Esophagus squamous epithelium (tissue), 5 donors: ENCODE results near the gene BMPR1B. TPM values are rescaled to one million over a fixed set of nuclear protein-coding genes. Genes with fewer than 3 reads are reported as not detected.

Source experiments
- DNase-seq: peaks from one replicate; lab custom pipeline; 2025; lab: John Stamatoyannopoulos, UW
- H3K27ac ChIP-seq, 4 donors: fragments of 200-600 bp; sonication (generic); one replicate each; pipeline ENCODE4 v1.5.1; 2016 to 2019; ENCODE audit warnings: mild to moderate bottlenecking in 1 of 4
- H3K27me3 ChIP-seq, 4 donors: fragments of 200-600 bp; sonication (generic); 1 replicate in 3 of 4; 2 replicates in 1 of 4; pipeline versions ENCODE4 v1.5.1 to v1.6.0; 2017 to 2021; ENCODE audit warnings: antibody characterized with exemption in 1 of 4
- H3K36me3 ChIP-seq, 3 donors: fragments of 200-600 bp; sonication (generic); one replicate each; pipeline ENCODE4 v1.5.1; 2016 to 2019
- H3K4me1 ChIP-seq, 3 donors: fragments of 200-600 bp; sonication (generic); one replicate each; pipeline ENCODE4 v1.5.1; 2017 to 2019
- H3K4me3 ChIP-seq, 4 donors: fragments of 200-600 bp; sonication (generic); 1 replicate in 3 of 4; 2 replicates in 1 of 4; pipeline ENCODE4 v1.5.1; 2016 to 2019; ENCODE audit warnings: mild to moderate bottlenecking in 2 of 4, moderate library complexity in 1 of 4
- H3K9me3 ChIP-seq, 3 donors: fragments of 200-600 bp; sonication (generic); one replicate each; pipeline ENCODE4 v1.5.1; 2016 to 2019
- POLR2A ChIP-seq, 4 donors: fragments of 450-650 bp; IDR thresholded peaks; one replicate each; pipeline ENCODE4 v1.6.1; 2017; ENCODE audit warnings: antibody characterized with exemption in 4 of 4, mild to moderate bottlenecking in 4 of 4, moderate library complexity in 3 of 4
- WGBS, 2 donors: methylation state at CpG; one replicate each; pipeline ENCODE4 v1.1.5; 2018; 5-methylcytosine and 5-hydroxymethylcytosine counted together
- intact Hi-C: fragments of 100-400 bp; cut with DNase I; formaldehyde crosslinking; loops from one replicate; pipeline ENCODE4 v1.15.0; 2022
- total RNA-seq, 4 donors: library from RNA; depleted of rRNA; stranded (reverse); fragments of >200 nt; gene quantifications; one replicate each; pipeline ENCODE4 v1.1.0, GENCODE V29; 2016
- TF ChIP-seq, protein P1 (sequence below), 6 experiments: fragments of 450-650 bp in 4 of 6; fragments of 200-600 bp in 2 of 6; sonication (generic) in 2 of 6; IDR thresholded peaks; one replicate each; pipeline ENCODE4 v1.5.1; 2016 to 2019; ENCODE audit warnings: antibody characterized with exemption in 6 of 6, mild to moderate bottlenecking in 4 of 6, moderate library complexity in 4 of 6
- donor health status: DM: yes; HTN: yes; CAD: no.

The BMPR1B gene
- total RNA-seq, 4 donors from 2014 or later: 0.09 to 0.66 (median 0.38) TPM; not detected in 1

DNA sequence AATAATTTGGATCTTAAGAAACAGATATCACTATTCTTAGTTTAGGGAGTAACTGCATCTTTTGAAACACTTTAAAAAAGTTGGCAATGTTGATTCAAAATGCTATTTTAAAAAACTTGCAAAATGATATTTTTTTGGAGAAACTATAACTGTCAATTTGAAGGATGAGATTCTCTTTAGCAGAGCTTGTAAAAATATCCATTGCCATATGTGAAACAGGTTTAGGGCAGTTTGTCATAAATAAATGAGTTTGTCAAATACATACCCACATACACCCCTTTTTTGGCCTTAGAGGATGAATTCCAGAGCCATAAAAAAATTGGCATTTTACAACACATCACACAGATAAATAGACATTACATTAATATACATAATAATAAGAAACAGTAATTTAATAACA lies 174.6 kb downstream of the BMPR1B start:
- TF ChIP-seq POLR2A (IDR thresholded peaks at IDR 0.05): no peak
- TF ChIP-seq, protein P1, sequence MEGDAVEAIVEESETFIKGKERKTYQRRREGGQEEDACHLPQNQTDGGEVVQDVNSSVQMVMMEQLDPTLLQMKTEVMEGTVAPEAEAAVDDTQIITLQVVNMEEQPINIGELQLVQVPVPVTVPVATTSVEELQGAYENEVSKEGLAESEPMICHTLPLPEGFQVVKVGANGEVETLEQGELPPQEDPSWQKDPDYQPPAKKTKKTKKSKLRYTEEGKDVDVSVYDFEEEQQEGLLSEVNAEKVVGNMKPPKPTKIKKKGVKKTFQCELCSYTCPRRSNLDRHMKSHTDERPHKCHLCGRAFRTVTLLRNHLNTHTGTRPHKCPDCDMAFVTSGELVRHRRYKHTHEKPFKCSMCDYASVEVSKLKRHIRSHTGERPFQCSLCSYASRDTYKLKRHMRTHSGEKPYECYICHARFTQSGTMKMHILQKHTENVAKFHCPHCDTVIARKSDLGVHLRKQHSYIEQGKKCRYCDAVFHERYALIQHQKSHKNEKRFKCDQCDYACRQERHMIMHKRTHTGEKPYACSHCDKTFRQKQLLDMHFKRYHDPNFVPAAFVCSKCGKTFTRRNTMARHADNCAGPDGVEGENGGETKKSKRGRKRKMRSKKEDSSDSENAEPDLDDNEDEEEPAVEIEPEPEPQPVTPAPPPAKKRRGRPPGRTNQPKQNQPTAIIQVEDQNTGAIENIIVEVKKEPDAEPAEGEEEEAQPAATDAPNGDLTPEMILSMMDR (IDR thresholded peaks at IDR 0.05): no peak
- H3K4me1 ChIP-seq: no peaks in the 10 kb centered on the region
- H3K36me3 ChIP-seq: no peaks in the 10 kb centered on the region
- no peak overlapping the region for H3K4me3 ChIP-seq
- intact Hi-C loops: no loop called here
- no peak for DNase-seq
- H3K27me3 ChIP-seq: no peaks in the 10 kb centered on the region
- H3K27ac ChIP-seq: no peak overlapping the region
- H3K9me3 ChIP-seq: no peaks in the 10 kb centered on the region

DNA sequence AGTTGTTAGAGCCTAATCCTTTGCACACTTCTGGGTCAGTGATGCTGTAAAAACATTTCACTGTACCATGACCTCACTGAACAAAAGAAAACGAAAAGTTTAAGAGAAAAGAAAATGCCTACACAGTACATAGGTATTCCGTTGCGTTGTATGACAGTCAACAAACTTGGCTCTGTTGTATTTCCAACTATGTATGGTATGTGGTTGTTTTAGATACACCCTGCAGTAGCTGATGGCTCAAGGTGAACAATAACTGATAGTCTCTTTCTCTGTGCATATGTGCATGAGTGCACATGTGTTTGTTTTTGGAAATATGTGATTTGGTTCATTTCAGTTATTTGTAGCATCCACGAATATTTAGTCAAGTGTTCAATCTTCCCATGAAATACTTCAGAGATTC lies 176.0 kb downstream of the BMPR1B start:
- no peaks in the 10 kb centered on the region for H3K4me1 ChIP-seq
- H3K36me3 ChIP-seq: no peaks in the 10 kb centered on the region
- 48 to 56% methylated on average over 4 of the region's 4 CpGs for WGBS, 2 donors
- DNase-seq: no peak
- no peaks in the 10 kb centered on the region for H3K27me3 ChIP-seq
- no peak overlapping the region for H3K4me3 ChIP-seq
- TF ChIP-seq POLR2A (IDR thresholded peaks at IDR 0.05): no peak
- TF ChIP-seq, protein P1 (IDR thresholded peaks at IDR 0.05): no peak
- no peaks in the 10 kb centered on the region for H3K9me3 ChIP-seq
- no peak overlapping the region for H3K27ac ChIP-seq
- intact Hi-C loops: no loop called here

DNA sequence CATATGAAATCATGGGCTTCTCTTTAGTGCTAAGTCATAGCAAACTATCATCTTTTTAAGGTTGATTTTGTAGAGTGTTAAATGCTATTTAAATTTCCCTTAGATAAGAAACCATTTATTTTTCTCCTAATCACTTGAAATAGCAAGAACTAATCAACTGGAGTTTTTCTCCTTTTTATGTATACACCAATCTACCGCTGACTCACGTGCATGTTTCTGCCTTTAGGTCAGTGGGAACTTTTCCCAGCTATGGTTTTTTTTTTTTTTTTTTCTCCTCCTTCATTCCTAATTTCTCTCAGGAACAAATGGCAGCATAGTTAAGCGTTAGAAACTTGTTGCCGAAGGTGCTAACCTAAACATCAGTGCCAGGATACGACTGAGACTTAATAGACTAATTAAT lies 176.4 kb downstream of the BMPR1B start:
- TF ChIP-seq, protein P1 (IDR thresholded peaks at IDR 0.05): no peak
- TF ChIP-seq POLR2A (IDR thresholded peaks at IDR 0.05): no peak

DNA sequence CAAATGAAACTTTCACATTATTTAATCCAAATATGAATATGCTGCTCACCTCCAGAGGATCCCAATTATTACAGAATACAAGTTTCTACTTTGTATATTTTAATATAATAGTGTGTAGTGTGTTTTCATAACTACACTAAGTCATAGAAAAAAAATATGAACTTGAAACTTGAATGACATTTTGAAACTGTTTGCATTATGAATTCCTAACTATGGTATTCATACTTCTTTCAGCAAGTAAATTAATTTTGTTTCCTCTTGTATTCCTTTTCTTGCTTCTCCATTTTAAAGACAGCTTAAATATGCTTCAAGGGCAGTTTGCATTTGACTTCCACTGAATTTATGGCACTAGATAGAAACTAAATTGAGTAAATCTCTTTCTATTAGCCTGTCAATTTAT lies 177.1 kb downstream of the BMPR1B start:
- TF ChIP-seq, protein P1 (IDR thresholded peaks at IDR 0.05): no peak
- TF ChIP-seq POLR2A (IDR thresholded peaks at IDR 0.05): no peak
- Histone ChIP-seq H3K36me3 (no peaks in the 10 kb centered on the region), H3K27ac (no peak overlapping the region), H3K4me3 (no peak overlapping the region), H3K4me1 (no peaks in the 10 kb centered on the region), H3K27me3 (no peaks in the 10 kb centered on the region), H3K9me3 (no peaks in the 10 kb centered on the region)
- intact Hi-C loops: no loop called here
- DNase-seq: no peak

More for the DNA sequence above, 176.4 kb downstream of the BMPR1B start:
- H3K4me3 ChIP-seq: no peak overlapping the region
- intact Hi-C loops: no loop called here
- no peak for DNase-seq
- WGBS, 2 donors: 38 to 52% methylated on average over 5 of the region's 5 CpGs
- H3K36me3 ChIP-seq: no peaks in the 10 kb centered on the region
- no peaks in the 10 kb centered on the region for H3K4me1 ChIP-seq
- H3K27me3 ChIP-seq: no peaks in the 10 kb centered on the region
- no peak overlapping the region for H3K27ac ChIP-seq
- no peaks in the 10 kb centered on the region for H3K9me3 ChIP-seq

DNA sequence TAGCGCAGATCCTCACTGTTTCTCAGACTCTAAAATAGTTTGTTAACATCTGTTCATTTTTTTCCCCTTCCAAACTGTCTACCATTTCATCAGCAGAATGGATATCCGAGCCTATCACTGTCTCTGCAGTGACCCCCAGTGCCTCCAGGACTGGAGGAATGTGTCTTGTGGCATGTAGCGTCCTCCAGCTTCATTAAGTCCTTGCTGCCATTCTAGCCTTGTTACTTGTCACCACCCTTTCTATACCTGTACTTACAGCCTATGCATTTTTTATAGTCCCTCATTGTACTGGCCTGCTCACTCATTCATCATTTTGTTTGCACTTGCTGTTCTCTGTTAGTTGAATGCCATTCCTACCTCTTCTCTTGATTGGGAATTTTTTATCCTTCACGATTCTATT lies 179.1 kb downstream of the BMPR1B start:
- TF ChIP-seq, protein P1 (IDR thresholded peaks at IDR 0.05): no peak
- TF ChIP-seq POLR2A (IDR thresholded peaks at IDR 0.05): no peak
- H3K9me3 ChIP-seq: no peaks in the 10 kb centered on the region
- H3K4me1 ChIP-seq: no peaks in the 10 kb centered on the region
- H3K4me3 ChIP-seq: no peak overlapping the region
- no peaks in the 10 kb centered on the region for H3K27me3 ChIP-seq
- no peaks in the 10 kb centered on the region for H3K36me3 ChIP-seq
- no peak for DNase-seq
- WGBS, 2 donors: 53 to 64% methylated on average over 4 of the region's 4 CpGs
- intact Hi-C loops: no loop called here
- no peak overlapping the region for H3K27ac ChIP-seq
